HG02852 (cell line): ENCODE results near the gene SYCE3.

Source experiments
- ATAC-seq: cut with Tn5 transposase; IDR thresholded peaks from one replicate; pipeline ENCODE4 v1.9.1; 2021; ENCODE audit warnings: mild to moderate bottlenecking, moderate library complexity; ENCODE audit not compliant: unreplicated experiment

Gene SYCE3

GRCh38 chr22:50600967-50601668 lies 38.4 kb upstream of the SYCE3 start:
- ATAC-seq = no peak

DNA sequence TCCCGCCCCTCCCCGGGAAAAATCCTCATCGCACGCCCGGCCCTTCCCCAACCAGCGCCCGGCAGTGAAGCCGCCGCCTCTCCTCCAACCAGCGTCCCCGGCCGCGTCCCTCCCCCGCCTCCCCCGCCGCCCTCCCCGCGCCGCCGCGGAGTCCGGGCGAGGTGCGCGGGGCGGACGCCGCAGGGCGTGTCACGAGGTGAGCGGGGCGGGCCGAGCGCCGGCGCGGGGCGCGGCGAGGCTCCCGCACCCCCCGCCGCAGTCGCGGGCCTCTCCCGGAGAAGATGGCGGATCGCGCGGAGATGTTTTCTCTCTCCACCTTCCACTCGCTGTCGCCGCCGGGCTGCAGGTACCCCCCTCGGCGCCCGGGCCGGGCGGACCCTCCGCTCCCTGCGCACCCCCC lies 37.8 kb upstream of the SYCE3 start, which contains the start of gene MAPK8IP2:
Gene MAPK8IP2, plus strand, starts transcription at position 256 of the 400 bp plus-strand sequence. Its CDS starts 26 bp downstream, at position 282.
- ATAC-seq = no peak

DNA sequence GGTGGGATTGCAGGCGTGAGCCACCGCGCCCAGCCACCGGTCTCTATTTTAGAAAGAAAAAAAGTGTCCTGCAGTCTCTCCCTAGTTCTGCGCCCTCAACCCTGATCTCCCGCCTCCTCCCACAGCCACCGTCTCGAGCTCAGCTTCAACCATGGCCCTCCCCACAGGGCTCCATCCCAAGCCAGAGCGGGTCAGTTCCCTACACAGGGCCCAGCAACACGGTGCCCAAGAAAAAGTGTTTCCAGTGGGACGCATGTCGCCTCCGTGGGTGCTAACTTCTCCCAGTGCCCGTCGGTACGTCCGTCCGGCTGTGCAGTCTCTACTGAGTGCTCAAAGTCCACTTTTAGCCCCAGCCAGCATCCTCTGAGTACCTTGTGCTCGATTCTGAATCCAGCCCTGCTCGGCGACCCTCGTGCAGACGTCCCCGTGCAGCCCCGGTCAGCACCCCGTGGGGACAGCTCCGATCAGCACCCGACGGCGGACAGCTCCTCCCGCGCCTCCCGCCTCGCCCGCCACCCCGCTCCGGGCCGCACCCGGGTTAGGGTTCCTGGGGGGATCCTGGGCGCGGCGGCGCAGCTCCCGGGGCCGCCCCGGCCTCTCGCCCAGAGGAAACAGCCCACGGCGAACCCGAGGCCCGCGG lies 37.2 kb upstream of the SYCE3 start:
- no peak for ATAC-seq

DNA sequence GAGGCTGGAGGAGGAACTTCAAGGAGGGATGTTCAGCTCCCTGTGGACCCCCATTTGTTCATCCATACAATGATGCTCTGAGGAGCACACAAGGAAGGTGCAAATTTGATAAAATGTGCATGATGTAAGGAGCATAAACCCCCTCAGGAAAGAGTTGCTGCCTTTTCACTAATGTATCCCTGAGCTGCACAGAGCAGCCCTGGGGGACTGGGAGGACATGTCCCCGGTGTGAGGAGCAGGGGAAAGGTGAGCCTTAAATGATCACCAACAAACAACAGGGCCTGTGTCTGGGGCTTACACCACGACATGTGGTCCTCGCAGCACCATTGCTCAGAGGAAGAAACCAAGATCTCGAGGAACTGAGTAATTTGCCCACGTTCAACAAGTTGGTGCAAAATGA lies 34.4 kb upstream of the SYCE3 start:
- ATAC-seq = no peak

DNA sequence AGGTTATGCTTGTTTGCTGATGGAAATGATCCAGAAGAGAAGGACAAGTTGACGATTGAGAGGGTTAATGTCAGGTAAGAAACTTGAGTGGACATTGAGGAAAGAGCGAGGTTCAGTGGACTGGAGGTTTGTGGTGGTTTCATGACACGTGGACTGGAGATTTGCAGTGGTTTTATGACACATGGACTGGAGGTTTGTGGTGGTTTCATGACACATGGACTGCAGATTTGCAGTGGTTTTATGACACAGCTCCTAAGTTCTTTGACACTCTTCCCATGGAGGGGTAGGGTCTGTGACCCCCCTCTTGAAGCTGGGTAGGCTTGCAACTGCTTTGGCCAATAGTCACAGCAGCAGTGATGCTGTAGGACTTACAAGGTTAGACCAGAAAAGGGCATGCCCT lies 32.5 kb upstream of the SYCE3 start:
- ATAC-seq = no peak

DNA sequence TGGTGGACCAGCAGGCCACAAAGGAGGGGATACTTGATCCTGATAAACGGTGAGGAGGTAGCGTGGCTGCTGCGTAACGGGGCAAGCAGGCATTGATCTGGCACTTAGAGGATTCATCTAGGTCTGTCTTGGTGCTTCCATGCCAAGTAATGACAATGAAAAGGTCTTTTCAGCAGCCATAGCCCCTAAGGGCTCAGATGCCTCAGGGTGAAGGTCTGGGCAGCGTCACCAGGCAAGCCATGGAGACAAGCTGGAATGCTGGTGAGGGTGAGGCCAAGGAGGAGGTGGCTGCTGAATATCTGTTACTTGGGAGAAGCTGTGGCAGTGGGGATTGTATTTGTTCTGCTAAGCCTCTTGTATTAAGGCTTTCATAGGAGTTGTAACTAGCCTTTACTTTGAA lies 24.7 kb upstream of the SYCE3 start:
- ATAC-seq = no peak

- no peak for ATAC-seq
These were observed 23.7 kb upstream of the SYCE3 start for GRCh38 chr22:50586416-50586815.

- no peak for ATAC-seq
These were observed 23.1 kb upstream of the SYCE3 start for GRCh38 chr22:50585781-50586180.

GRCh38 chr22:50585238-50585637 lies 22.5 kb upstream of the SYCE3 start:
- no peak for ATAC-seq

DNA sequence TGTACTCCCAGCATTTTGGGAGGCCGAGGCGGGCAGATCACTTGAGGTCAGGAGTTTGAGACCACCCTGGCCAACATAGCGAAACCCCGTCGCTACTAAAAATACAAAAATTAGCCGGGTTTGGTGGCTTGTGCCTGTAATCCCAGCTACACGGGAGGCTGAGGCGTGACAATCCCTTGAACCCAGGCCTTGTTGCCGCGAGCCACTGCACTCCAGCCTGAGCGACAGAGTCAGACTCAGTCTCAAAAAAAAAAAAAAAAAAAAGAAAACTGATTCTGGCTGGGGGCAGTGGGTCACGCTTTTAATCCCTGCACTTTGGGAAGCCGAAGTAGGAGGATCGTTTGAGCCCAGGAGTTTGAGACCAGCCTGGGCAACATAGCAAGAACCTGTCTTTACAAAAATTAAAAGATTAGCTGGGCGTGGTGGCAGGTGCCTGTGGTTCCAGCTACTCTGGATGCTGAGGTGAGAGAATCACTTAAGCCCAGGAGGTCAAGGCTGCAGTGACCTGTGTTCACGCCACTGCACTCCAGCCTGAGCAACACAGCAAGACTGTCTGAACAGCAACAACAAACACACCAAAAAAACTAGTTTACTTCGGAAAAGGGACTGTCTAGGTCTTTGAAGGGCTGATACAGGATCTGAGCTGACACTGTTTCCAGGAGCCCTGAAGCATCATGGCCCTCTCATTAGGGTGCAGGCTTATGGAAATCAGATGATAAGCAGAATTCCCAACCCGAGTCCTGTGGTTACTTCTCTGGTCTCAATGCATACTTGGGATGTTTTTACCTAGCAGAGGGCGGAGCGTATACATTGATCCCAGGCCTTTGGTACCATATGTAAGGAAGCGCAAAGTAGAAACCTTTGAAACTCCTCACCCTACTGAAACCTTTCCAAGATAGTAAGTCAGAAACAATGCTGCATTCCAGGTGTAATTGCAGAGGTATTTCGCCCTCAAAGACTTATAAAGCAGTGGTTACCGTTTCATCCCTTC lies 21.7 kb upstream of the SYCE3 start:
- ATAC-seq = no peak

DNA sequence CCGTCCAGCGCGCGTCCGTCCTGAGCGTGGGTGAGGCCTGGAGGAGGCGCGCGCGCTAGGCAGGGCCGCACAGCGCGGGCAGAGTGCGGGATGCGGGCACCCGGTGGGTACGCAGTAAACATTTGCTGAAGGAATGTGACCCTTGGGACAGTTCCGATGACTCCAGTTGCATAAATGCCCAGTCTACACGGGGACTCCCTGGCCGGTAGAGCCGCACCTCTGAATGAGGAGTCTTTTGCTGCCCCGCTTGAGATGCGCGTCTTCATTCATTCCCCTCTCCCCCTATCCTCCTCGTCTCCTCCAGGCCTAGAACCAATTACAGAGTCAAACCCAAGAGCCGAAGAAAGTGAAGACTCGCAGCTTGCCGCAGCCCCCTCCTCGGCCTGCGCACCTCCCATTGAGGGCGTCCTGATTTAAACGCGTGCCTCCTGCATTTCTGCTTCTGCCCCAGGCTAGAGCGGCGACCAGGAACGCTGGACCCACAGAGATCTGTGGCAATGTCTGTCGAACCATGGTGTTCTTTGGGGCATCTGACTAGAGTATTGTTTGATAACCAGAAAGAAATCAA lies 20.7 kb upstream of the SYCE3 start:
- ATAC-seq = peak; percentile 23

GRCh38 chr22:50582493-50583293 lies 20.0 kb upstream of the SYCE3 start, which contains the start of gene CHKB:
Gene CHKB, minus strand, starts transcription at chr22:50582849. Its CDS starts 68 bp downstream, at chr22:50582781.
- ATAC-seq = peak; percentile 85

DNA sequence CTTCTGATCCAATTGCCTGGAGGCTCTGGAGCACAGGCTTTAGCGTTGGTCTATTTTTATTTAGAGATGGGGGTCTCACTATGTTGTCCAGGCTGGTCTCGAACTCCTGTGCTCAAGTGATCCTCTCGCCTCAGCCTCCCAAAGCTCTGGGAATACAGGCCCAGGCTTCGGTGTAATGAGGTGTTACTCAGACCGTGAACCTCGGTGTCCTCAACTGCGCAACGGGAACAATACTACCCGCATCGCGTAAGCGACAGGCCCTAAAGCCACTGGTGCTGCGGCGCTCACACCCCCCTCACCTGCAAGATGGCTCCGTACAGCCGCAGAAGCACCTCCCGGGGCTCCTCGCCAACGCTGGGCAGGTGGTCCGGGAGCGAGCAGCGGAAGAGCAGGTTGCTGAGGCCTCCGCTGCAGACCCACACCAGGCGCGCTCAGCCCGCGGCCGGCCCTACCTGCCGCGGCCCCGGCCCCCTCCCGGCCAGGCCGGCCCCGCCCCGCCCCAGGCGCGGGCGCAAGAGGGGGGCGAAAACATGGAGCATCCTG lies 19.3 kb upstream of the SYCE3 start:
- peak; percentile 13 for ATAC-seq

- ATAC-seq = no peak
These were observed 18.6 kb upstream of the SYCE3 start for GRCh38 chr22:50581031-50581949.

DNA sequence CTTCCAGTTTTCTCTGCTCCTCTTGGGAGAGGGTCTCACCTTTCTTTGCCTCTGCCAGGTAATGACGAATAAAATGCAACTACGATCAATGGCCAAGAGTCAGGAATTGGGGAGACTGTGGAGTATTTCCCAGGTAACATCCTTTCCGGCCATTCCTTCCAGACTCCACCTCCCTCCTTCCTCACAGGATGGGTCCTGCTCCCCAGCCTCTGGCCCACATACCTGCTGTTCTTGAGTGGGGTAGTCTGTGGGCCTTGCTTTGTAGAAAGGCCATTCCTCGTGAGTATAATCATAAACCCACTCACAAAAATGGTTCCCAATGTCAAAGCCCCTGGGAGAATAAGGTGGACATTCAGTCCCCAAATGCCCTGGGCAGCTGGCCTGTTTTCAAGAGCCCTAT lies 17.0 kb upstream of the SYCE3 start:
- ATAC-seq = no peak

DNA sequence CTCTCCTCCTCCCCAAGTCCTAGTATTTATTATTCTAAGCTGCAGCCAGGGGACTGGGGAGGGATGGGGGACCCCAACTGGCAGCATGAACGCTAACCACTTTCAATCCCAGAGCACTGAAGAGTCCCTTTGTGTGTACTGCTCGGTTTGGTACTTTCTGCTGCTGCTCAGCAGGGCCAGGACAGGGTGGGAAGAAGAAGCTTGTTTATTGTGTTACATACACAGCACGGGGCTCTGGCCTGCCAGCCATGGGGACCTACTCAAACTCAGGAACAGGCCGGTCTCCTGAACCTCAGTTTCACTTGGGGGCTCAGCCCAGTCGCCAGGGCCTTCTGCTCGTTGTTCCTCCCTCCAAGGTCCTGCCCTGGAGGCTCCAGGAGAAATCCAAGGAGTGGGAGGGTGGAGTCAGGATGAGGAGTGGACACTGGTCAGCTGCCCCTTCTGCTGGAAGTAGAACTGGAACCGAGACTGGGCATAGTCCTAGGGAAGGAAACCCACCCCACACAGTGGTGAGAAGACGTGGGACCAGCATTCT lies 16.1 kb upstream of the SYCE3 start:
- no peak for ATAC-seq

- ATAC-seq = no peak
These were observed 15.5 kb upstream of the SYCE3 start, which contains the start of gene CPT1B for GRCh38 chr22:50577987-50578775. Gene CPT1B, minus strand, starts transcription at chr22:50578427. Its CDS starts 512 bp downstream, at chr22:50577915.

DNA sequence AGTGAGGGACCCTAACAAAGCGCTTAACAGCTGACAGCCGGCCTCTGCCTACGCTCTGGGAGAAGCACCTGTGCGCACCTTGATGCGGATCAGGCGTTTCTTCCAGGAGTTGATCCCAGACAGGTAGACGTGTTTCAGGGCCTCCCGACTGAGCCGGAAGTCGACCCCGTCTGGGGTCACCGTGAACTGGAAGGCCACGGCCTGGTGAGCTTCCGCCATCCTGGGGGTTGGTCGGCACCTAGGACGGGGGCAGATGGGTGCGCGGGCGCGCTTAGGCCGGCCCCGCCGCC lies 14.9 kb upstream of the SYCE3 start:
- ATAC-seq = no peak
